HG03060 (cell line): ENCODE measurements around the gene ANG.
"Not testable (repeated sequence)": the region's sequence is repeated elsewhere in the genome, so short reads cannot be mapped to it uniquely, and the experiment has no call there.

ENCODE experiments used
- ATAC-seq: cut with Tn5 transposase; IDR thresholded peaks from one replicate; pipeline ENCODE4 v1.9.1; 2021; ENCODE audit warnings: low read depth, moderate number of reproducible peaks; ENCODE audit not compliant: unreplicated experiment

ANG gene

DNA sequence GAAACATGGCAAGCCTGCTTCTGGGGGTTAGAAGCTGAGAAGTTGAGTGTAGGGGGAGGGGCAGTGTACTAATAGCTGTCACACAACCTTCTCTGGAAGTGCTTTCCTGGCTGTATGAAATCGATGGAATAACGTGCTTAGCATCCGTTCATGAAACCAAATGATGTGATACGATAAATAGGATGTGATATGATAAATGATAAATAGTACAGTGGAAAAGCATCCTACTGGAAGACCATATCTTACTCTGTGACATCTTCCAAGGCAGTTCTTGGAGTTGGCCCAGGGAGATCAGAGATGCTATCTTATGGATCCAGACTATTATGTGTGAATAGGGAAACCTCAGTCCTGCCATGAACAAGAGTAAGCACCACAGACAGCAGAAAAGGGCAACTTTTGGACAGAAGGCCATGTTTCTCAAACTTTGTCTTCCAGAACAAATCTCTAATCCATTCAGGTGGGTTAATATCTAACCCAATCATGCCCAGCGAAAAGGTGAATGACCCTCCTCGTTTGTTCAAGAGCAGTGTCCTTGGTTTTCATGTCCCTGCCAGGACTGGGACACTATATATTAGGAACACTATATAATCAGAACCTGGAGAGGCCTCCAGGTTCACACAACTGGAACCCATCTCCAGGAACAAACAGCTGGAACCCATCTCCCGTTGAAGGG lies at the start of gene ANG:
ANG (plus strand) TSS at position 598 of the 673 bp plus-strand sequence. CDS start 4,801 bp downstream, outside the sequence.
- ATAC-seq = no peak

DNA sequence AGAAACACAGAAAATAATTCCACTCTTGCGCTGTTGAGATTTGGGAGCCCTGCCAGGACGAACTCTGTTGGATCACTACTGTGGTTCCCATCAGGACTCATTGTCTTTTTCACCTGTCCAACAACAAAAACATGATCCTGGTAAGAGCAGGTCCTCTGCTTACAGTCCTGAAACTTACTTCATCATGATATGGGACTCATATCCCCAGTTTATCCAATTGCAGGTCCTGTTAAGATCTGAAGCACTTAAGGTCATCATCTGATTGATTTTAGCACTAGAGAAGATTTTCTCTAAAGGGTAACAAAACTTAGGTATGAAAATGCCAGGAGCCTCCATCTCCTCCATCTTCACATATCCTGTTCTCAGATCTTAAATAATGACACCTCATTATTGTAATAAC lies 47.0 kb upstream of the ANG start, which contains the start of gene OR6S1:
OR6S1 (minus strand) TSS at position 101 of the 400 bp plus-strand sequence; CDS start at position 101, 0 bp downstream.
- ATAC-seq = no peak

DNA sequence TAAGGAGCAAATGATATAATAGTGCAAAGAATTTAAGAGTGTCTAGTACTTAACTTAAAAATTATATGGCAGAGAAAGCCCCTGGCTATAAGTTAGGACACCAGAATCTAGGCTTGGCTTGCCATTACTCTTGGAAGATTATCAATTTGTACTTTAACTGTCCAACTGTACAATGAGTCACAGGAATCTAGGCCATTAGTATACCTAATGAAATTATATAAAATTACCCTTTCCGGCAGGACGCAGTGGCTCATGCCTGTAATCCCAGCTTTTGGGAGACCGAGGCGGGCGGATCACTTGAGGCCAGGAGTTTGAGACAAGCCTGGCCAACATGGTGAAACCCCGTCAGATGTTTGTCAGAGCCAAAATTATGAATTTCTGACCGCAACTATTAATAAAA lies 46.4 kb upstream of the ANG start:
- no peak for ATAC-seq

DNA sequence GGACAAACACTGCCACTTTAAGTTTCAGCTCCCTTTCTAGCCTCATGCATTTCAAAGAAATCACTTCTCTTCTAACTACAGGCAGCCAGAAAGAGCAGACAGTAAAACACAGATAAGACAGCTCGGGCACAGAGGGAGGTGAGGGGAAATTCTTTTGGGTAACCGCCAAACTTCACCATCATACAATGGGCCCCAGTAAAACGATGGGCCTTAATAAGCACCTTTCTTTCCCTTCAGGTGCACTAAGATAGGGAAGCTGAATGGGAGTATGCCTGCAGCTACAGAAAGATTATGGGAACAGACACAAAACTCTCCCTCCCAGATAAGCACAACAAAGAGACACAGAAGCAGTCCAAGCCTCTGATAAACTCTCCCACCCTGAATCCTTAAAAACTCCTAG lies 45.8 kb upstream of the ANG start:
- ATAC-seq = not testable (repeated sequence)

DNA sequence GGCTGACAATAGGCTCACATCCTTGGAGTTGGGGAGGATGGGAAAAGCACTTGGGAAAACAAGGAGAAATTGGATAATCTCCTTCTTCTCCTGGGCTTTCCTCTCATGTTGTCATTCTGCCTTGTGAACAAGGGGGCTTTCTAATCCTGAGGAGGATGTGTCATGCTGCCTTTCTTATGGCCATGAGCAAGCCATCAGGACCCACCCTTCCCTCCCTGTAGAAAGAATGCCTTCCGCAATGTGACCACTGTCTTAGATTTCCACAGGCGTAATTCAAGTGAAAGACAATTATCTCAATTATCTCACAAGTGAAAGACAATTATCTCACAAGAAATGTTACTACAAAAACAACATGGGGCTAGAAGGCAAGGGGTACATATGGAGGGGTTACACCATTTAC lies 44.0 kb upstream of the ANG start:
- no peak for ATAC-seq

DNA sequence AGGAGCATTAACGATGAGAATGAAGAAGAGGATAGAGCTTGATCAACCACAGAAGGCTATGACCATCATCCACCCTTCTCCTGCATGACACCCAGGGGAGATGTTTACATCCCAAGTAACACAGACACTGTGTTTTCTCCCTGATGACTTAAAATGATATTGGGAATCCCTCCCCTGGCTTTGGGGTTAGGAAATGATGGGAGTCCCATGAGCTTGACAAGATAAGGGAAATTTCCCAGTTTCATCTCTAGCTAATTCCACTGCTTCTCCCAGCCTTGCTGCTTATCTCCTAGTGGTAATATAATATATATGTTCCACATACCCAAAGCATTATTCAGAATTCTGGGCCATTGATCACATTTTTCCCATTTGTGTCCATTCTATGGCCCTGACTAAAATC lies 43.1 kb upstream of the ANG start:
- no peak for ATAC-seq

DNA sequence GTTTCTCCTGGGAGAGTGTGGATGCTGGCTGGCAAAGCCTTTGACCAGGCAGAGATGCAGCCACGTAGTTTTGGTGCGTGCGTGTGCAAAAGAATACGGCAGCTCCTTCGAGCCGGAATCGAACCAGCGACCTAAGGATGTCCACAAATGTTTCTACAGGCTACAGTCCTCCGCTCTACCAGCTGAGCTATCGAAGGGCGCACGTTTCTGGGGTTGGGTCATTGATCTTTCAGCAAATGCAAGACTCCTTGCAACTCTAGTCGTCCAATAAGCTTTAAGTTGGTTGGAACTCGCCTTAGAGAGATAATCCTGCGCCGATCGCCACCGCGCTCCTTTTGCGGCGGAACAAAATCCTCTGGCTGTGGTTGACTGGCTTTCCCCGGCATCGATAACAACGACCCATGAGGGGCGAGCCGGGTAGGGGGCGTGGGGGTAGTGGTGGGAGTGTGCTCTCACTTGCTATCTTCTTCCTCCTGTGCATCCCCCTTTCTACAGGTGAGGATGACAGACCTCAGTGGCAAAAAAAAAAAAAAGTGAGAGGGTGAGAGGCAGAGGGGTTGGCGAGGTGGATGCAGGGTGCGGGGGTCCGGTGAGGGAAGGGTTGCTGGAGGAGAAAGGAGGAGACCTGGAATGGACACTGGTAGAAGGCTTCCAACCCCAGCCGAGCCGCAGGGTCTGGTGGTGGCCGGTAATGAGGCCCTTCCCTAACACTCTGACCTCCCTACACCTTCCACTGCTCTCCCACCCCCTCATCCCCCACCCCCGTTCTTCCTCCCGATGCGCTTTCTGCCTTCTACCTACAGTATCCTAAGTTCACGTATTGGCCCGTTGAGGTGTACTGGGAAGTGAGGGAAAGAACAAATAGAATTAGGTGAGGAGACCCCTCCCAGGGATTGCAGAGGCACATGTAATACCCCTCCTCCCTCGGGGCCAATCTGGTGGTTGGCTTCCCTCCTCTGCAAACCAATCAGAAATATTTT lies 35.3 kb upstream of the ANG start:
- ATAC-seq = no peak

DNA sequence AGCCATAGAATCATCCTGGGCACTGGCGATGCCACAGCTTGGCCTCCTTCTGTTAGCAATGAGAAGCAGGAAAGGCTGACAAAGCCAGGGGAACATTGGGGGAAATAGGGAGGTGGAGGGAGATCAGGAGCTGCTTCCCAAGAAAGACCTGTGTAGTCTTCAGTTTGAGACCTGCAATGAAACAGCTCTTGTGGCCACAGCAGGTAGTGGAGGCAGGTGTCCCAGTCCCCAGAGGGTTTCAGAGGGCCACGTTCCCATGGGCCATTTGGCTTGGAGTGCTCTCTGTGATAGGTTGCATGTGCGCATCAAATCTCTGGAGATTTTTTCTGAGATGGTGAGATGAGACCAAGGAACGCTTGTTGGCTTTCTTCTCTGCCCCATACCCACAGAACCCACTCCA lies 32.7 kb upstream of the ANG start:
- no peak for ATAC-seq

DNA sequence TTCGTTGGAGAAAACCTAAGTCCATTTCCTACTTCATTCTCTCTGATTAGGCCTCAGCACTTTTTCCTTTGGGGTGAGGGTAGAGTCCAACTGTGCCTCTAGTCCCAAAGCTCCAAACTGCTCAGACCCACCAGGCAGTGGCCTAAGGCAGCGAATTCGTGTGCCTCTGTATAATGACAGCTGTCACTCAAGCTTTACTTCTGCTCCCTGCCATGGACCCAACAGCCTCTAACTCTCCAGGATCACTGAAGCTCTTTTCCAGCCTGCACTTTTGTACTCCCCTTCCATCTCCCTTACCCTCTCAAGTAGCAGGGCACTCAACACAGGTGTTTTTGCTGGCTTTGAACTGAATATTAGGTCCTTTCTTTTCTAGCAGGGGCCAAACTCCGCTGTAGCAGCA lies 32.3 kb upstream of the ANG start:
- ATAC-seq = no peak

DNA sequence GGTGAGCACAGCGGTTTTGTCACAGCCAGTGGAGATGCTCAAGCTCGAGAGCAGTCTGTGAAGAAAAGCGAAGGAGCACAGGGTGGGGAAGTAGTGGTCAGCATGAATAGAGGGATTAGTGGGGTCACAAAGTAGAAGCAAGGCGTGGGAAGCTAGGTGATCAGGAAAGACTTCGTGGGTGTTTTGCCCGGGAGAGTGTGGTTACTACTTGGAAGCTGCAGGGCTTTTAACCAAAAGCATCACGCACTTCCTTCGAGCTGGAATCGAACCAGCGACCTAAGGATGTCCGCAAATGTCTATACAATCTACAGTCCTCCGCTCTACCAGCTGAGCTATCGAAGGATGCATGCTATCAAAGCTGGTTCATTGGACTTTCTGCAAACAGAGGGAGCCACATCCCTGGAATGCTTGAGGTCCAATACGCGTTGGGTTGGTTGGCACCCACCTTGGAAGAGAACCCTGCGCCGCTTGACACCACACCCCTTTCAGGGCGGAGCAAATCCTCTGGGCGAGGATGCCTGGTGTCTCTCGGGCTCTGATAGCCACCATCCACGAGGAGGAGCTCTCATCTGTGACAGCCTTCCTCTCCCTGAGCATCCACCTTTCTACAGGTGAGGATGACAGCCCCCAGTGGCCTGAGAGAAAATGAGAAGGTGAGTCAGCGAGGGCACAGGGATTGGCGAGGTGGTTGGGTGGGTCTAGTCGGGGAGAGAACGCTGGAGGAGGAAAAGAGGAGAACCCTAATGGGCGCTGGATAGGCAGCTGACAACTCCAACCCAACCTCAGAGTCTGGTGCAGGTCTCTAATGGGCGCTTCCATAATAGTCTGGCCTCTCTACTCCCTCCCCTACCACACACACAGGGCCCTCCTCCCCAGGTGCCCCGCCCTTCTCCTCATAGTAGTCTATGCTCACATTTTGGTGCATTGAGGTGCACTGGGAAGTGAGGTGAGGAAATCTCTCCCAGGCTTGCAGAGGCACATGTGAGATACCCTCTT lies 31.1 kb upstream of the ANG start:
- ATAC-seq = no peak

DNA sequence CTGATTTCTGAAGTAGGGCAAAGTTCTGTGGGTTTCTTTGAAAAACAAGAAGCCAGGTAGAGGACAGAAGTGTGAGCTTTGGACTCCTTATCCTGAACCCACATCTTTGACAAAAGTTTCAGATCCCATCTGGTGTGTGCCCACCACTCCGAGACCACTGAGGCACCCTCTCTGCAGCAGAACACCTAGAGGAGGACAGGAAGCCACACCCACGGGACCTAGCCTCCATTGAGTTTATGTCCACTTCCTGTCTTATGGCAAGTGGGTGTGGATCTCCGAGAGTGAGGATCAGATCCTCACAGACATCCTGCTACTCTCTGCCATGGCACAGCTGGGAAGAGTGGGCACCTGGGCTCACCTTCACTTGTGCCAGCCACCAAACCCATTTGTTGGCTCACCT lies 30.3 kb upstream of the ANG start:
- no peak for ATAC-seq

DNA sequence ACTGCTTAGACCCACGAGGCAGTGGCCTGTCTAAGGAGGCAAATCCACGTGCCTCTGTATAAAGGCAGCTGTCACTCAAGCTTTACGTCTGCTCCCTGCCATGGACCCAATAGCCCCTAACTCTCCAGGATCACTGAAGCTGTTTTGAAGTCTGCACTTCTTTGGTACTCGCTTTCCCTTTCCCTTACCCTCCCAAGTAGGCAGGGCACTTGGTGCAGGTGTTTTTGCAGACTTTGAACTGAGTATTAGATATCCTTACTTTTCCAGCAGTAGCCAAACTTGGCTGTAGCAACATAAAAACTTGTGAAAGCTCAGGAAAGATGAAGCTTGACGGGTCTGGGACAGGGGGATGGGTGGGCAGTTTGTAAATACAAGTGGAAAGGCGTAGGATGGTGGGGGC lies 29.2 kb upstream of the ANG start:
- ATAC-seq = no peak

DNA sequence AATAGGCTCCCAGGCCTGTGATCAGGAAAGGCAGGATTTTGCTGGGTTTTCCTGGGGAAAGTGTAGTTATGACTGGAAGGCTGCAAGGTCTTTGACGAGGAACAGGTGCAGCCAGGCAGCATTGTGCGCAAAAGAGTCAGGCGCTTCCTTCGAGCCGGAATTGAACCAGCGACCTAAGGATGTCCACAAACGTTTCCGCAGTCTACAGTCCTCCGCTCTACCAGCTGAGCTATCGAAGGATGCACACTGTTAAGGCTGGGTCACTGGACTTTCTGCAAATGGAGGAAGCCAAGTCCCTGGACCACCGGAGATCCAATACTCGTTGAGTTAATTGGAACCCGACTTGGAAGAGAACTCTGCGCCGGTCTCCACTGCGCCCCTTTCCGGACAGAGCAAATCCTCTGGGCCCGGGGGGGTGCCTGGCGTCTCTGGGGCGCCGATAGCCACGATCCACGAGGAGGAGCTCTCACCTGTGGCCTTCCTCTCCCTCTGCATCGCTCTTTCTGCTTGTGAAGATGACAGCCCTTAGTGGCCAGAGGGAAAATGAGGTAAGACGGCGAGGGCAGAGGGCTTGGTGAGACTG lies 28.7 kb upstream of the ANG start:
- no peak for ATAC-seq

DNA sequence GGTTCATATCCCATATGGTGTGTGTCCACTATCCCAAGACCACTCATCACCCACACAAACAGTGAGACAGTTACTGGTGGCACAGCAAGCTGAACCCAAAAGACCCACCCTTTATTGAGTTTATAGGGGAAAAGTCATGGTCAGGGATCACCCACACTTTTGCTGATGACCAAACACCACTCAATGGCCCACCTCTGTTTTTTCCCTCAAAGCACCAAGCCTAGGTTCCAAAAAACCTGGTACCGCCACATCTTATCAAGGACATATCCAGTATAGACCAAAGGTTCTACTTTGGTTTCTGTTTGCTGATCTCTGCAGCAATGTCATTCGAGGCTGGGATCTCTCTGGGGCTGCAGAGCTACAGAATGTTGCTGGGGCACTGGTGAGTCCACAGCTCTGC lies 27.4 kb upstream of the ANG start:
- ATAC-seq = no peak

DNA sequence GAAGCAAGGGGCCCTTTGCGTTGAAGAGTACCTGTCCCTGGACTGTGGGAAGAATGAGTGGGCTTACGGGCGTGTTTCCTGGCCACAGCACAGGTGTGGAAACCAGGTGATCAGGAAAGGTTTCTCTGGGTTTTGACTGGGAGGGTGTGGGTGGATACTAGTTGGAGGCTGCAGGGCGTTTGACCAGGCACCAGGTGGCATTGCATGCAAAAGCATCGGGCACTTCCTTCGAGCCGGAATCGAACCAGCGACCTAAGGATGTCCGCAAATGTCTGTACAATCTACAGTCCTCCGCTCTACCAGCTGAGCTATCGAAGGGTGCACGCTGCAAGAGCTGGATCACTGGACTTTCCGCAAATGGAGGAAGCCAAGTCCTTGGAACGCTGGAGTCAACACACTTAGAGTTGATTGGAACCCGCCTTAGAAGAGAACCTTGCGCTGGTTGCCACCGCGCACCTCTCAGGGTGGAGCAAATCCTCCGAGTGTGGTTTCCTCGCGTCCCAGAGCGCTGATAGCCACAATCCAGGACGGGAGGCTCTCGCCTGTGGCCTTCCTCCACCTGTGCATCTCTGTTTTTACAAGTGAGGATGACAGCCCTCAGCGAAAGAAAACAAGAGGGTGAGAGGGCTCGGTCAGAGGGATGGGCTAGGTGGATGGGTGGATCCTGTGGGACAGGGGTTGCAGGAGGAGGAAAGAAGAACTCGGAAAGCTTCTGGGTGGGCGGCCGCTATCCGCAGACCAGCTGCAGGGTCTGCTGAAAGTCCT lies 25.4 kb upstream of the ANG start:
- ATAC-seq = peak; percentile 51

DNA sequence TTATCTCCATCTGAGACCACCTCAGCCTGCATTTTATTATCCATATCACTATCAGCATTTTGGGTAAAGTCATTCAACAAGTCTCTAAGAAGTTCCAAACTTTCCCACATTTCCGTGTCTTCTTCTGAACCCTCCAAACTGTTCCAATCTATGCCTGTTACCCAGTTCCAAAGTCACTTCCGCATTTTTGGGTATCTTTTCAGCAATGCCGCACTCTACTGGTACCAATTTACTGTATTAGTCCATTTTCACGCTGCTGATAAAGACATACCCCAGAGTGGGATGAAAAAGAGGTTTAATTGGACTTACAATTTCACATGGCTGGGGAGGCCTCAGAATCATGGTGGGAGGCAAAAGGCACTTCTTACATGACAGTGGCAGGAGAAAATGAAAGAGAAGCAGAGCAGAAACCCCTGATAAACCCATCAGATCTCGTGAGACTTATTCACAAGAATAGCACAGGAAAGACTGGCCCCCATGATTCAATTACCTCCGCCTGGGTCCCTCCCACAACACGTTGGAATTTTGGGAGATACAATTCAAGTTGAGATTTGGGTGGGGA lies 22.1 kb upstream of the ANG start:
- not testable (repeated sequence) for ATAC-seq

DNA sequence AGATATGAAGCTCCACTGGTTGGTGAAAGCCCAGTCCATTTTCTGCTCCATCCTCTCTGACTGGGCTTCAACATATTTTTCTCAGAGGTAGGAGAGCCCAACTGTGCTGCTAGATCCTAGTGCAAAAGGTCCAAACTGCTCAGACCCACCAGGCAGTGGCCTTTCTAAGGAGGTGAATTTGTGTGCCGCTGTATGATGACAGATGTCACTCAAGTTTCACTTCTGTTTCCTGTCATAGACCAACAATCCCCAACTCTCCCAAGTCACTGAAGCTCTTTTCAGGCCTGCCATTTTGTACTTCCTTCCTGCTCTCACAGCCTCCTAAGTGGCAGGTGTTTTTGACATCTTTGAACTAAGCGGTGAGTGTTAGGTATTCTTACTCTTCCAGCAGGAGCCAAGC lies 20.6 kb upstream of the ANG start:
- ATAC-seq = peak; percentile 63

DNA sequence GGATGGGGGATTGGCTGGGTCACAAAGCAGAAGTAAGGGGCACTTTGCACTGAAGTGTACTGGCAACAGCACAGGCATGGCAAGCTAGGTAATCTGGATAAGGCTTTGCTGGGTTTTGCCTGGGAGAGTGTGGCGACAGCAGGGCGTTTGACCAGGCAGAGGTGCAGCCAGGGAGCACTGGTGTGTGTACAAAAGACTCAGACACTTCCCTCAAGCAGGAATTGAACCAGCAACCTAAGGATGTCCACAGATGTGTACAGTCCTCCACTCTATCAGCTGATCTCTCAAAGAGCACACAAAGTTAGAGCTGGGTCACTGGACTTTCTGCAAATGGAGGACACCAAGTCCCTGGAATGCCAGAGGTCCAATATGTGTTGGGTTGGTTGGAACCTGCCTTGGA lies 19.6 kb upstream of the ANG start:
- ATAC-seq = no peak
